ENCODE data around the gene PABPN1.

Gene PABPN1

DNA sequence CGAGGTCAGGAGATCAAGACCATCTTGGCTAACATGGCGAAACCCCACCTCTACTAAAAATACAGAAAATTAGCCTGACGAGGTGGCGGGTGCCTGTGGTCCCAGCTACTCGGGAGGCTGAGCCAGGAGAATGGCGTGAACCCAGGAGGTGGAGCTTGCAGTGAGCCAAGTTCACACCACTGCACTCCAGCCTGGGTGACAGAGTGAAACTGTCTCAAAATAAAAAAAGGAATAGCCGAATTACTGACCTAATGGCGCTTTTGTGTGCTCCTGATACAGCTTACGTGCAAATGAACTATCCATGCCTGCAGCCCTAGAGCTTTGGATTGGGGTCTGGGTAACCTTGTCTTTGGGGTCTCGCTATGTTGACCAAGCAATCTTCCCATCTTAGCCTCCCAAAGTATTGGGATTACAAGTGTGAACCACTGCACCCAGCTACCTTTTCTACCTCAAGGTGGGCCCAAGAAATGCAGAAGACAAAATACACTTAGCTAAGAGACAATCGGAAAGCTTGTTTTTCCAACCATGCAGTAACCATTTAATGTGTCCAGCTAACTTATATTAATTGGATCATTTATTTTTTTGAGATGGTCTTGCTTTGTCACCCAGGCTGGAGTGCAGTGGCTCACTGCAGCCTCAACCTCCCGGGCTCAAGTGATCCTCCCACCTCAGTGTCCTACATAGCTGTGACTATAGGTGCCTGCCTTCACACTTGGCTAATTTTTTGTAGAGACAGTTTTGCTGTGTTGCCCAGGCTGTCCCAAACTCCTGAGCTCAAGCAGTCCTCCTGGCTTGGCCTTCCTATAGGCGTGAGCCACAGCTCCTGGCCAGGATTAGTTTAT lies 5.5 kb downstream of the PABPN1 start:
- no peak for DNase-seq (ENCODE audit: low read depth in 2 of 2)

DNA sequence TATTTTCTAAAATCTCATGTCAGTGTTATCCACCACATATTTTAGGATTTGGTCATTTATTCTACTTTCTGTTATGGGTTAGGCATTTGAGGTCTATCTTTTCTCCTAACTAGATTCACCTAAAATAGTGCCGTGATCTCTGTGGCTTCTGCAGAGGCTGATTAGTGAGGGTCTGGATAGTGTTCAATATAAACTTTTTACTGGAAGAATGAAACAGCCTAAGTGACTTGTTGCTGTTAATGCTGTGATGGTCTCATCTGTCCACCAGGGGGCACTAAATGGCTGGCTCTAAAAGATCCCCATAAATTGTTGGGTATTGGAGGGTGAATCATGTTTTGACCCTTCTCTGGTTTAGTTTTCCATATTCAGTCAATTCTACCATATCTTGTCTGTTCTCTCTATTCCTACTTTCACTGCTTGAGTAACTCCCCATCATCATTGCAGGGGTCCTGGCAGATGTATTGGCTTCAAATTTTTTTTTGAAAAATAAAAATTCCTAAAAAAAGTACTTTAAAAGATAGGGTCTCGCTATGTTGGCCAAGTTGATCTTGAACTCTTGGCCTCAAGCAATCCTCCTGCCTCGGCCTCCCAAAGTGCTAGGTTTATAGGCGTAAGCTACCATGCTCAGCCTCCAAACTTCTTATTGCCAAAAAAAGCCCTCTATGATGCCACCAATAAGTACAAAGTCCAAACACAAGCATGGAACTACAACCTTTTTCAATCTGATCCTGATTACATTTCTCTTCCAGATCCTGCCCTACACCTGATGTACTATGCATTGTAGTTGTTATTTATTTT lies 6.9 kb downstream of the PABPN1 start:
- peak; percentile 30 to 37 for DNase-seq (ENCODE audit: low read depth in 2 of 2)

DNA sequence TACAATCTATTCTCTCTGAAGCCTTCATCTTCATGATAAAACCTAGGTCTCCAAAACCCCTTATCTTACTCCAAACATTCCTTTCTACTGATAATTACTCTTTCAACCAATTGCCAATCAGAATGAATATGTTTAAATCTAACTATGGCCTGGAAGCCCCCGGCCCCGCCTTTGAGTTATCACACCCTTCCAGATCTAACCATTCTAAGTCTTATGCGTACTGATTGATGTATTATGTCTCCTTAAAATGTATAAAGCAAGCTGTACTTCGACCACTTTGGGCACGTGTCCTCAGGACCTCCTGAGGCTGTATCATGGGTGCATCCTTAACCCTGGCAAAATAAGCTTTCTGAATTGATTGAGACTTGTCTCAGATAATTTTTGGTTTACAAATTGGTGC lies 14.4 kb downstream of the PABPN1 start:
- no peak for DNase-seq (ENCODE audit: low read depth in 2 of 2)

DNA sequence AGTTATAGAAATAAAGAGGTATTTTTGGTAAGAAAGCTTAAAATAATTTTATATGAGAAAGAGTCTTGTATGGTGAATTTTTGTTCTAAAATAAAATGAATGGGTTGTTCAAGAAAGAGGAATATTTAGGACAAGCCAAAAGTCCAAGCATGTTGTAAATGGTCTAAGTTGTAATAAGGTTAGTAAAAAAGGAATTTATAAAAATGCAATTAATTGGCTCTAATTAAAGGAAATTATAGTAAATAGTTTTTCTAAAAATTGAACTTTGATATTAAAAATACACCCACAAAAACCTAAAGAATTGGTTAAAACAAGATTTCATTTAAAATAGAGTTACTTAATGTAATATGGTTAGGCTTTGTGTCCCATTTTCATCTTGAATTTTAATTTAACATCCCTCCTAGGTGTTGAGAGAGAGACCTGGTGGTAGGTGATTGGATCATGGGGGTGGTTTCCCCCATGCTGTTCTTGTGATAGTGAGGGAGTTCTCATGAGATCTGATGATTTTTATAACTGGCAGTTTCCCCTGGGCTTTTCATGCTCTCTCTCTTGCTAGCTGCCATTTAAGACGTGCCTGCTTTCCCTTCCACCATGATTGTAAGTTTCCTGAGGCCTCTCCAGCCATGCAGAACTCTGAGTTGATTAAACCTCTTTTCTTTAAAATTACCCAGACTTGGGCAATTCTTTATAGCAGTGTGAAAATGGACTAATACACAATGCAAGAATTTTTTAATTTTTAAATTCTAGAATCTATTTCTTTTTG lies 18.4 kb downstream of the PABPN1 start:
- no peak for DNase-seq (ENCODE audit: low read depth in 2 of 2)

DNA sequence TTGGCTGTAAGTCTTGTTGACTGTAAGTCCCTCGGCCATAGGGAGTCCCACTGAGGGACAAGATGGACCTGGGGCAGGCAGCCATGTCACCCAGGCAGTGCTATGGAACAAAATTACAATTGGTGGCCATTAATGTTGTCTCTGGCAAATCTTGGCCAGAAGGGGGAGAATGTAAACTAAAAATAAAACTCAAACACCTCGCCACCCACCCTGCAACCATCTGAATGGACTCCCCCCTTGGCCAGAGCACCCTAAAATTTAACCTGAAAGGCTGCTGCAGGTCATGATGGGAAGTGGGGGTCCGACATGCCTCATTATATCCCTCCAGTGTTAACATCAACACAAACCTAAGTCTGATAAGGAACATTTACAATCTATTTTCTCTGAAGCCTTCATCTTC lies 23.2 kb downstream of the PABPN1 start:
- no peak for DNase-seq (ENCODE audit: low read depth in 2 of 2)

DNA sequence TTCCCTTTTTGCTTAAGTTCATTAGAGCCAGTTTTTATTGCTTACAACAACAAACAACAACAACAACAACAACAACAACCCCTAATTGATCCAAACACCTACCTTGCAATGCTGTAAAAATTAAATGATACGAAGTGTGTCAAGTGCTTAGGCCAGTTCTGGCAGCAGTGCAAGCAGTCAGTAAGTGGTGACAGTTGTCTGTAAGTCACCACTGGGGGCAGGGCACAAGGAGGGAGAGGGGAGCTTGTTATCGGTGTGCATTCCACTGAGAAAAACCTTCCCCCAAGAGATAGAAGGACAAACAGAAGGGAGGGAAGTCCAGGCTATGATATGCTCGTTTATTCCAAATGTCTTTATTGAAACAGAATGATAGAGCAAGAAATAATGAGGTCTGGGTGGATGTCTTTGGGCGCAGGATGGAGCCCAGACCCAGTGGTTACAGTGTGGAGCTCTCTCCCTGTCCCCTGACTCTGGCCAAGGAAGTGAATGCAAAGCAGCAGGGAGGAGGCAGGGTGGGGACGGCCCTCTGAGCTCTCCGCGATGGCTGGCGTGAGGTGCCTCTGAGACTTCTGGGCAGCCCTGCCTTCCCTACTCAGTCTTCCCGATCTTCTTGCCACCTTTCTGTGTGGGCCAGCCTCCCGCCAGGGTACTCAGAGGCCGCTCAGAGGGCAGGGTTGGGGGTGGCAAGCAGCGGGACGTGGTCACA lies 24.9 kb downstream of the PABPN1 start:
- no peak for DNase-seq (ENCODE audit: low read depth in 2 of 2)

DNA sequence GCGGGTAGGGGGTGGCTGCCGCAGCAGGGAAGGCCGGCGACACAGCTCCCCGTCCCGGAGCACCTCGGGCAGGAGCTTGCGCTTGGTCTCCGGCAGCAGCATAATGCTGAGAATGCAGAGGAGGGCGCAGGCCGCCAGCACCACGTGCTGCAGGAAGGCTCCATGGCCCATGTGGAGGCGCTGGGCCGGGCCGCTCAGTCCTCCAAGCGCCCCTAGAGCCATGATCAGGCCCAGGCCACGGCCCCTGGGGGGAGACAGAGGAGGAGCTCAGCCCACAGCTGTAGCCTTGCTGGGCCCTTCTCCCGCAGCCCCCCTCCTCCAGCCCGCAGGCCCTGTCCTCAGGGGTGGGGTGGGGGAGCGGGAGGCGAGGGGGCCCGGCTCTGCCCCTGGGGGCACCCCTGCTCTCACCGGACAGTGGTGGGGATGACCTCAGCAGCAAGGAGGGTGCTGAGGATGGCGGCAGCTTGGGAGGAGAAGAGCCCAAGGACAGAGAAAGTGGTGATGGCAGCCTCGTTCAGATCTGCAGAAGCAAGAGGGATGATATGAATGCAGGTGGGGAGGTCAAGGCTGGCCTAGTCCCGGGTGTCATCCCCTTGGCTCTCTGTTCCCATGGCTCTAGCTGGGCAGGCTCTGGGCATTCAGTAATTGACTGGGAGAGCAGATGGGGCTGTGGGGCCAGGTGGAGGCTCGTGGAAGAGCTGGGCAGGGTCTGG lies 25.6 kb downstream of the PABPN1 start:
- no peak for DNase-seq (ENCODE audit: low read depth in 2 of 2)

DNA sequence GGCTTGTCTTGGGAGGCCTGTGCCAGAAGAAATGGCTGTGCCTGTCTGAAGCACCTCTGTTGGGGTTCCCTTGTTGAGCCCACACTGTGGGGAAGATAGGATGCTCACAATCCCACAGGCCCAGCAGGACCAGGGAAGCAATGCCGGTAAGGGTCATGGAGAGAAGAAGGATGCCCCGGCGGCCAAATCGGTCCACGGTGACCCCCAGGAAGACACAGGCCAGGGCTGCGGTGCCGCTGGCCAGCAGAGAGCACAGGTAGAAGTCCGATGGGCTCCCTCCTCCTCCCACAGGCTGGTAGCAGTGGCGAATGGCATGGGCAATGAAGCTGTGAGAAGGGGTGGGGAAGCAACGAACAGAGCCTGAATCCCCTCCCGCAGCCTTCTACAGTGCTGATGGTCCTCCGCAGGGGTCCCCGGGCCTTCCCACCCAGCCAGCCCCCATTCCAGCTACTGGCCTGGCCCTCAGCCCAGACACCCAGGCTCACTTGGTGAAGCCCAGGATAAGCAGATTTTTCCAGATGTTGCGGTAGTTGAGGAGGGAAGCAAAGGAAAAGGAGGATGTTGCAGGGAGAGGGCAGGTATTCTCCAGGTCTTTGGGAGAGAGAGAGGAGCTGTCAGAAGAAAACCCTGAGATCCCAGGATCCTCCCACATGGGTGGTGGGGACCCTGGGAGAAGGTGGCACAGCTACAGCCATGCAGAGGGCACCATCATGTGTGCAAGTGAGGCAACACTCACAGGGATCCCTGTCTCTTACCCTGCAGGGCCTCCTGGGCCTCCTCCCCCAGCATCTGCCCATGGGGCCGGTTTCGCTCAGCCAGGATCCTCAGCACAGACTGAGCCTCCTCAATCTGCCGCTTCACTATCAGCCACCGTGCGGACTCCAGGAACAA lies 26.4 kb downstream of the PABPN1 start:
- no peak for DNase-seq (ENCODE audit: low read depth in 2 of 2)

DNA sequence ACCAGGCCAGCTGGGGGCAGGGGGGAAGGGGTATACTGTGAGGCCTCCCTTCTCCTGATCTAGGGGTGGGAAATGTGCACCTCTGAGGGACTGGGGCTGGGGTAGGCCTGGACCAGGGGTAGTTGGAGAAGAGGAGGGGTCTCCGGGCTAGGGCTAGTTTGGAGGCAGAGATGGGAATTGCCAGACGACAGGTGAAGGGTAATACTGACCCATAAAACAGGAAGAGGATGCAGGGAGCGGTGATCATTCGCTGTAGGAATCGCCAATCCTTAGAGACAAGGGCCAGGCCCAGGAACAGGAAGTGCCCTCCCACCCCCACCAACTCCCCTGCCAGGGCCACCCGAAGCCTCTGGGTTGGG lies 27.0 kb downstream of the PABPN1 start:
- DNase-seq (ENCODE audit: low read depth in 2 of 2): no peak

DNA sequence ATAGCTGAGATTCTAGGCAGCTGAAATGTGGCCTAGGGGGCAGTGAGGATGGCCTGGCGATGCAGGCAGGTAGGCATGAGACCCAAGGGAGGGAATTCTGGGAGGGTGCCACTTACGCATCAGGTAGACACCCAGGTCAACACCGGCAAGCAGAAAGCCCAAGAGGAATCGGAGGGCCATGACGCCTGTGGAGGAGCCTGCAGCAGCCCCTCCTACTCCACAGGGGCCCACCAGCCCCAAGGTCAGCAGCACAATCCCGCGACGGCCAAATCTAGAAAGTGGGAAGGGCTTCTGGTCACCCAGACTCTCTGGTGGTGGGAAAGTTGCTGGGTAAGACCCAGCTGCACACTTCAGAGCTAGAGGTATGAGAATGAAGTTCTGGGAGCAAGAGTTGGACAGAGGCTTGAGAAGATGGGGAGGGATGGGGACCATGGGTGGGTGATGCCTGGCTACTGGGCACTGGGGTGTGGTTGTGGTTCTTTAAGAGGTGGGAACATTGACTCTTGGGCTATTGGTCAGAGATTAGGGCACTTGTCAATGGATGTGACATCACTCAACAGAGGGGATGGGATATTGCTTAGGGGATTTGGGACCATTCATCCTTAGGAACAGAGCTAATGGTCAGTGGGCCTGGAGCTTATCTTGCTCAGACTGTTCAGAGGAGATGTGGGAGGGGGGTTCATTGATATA lies 28.0 kb downstream of the PABPN1 start:
- DNase-seq (ENCODE audit: low read depth in 2 of 2): no peak

DNA sequence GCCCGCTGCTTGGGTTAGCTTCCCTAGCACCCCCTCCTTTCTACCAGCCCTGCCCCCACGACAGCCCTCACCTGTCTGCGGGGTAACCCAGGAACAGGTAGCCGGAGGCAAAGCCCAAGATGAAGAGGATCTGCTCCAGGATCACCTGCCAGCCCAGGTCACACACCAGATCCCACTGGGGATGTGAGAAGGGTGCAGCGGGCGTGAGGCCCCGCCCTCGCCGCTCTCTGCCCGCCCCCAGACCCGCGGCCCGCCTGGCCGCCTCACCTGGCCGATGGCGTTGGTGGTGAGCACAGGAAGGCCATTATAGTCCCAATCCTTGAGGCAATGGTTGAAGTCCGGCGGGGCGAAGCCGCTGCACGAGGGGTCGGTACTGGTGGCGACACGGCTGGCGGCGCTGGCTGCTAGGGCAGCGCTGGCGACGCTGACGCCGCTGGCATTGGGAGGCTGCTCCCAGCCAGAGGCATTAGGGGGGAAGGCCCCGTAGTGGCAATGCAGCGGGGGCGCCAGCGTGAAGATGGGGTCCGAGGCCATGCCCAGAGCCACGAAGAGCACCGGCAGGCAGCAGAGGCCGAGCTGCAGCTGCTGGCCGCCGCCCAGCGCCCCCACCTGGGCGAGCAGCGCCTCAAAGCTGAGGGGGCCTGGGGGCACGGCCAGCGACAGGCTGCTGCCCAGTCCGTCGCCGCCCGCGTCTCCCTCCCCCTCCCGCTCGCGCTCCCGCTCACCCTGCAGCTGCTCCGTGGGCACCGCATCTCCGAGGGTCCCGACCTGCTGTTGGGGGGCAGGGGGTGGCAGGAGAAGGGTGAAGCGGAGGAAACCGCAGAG lies 30.6 kb downstream of the PABPN1 start:
- DNase-seq (ENCODE audit: low read depth in 2 of 2): no peak

DNA sequence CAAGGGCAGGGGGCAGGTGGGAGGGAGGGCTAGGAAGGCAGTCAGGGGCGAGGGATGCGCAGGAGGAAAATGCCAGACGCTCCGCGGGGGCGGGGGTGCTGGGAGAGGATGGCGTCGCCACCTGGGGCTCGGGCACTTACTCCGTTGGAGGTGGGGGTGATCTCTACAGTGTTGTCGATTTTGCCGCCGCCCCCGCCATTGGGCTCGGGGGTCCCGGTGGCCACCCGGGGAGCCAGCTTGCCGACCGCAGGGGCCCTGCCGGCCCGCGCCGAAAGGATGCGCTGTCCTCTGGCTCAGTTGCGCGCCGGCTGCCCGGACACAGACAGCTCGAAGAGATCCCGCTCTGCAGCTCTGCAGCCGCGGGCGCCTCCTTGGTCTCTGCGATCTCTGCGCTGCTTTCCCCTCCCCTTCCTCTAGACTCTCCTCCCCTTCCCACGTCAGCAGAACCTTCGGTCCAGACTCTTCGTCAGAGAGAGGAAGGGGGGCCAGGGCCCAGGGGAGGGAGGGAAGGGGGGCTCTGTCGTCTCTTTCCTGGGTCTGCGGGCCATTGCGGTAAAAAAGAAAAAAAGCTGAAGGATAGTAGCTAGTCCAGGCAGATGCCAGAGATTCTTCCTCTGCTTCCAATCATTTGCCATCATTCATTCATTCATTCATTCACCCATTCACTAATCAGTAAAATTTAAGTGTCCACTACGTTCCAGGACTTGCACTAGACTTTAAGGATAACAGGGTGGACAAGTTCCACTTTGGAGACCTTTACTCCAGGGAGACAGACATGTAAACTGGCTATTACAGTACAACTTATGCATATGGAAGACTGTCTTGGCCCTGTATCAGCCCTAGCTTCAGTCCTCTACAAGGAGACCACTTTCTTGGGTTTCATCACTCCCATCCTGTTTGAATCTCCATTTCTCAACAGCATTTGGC lies 31.5 kb downstream of the PABPN1 start, which contains the start of gene SLC22A17:
Gene SLC22A17 (minus strand): TSS at position 382 of the 927 bp plus-strand sequence.
- peak in 1 of 2 donors; percentile 21 for DNase-seq (ENCODE audit: low read depth in 2 of 2)

DNA sequence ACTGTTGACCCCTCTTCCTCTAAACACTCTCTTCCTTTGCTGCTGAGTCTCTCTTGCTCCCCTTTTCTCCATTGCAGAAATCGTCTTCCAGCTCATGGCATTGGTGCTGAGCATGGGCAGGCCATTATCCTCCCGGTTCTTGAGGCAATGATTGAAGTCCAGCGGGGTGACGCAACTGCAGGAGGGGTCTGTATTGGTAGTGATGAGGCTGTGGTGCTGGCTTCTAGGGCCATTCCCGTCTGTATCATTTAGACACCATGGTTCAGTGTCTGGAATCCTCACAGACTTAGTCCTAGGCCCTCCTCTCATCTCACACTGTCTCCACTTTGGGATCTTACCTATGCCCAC lies 32.1 kb downstream of the PABPN1 start:
- DNase-seq (ENCODE audit: low read depth in 2 of 2): no peak

DNA sequence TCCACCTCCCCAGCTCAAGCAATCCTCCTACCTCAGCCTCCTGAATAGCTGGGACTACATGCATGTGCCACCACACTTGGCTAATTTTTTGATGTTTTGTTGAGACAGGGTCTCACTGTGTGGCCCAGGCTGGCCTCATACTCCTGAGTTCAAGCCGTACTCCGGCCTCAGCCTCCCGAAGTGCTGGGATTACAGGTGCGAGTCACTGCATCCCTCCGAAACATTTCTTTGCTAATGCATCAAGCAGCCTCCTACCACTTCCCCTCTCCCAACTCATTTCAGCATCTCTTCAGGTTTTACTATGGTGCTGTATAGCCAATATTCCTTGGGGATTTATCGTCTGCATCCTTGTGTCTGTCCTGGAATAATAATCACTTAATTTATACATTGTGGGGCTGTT lies 33.7 kb downstream of the PABPN1 start:
- DNase-seq (ENCODE audit: low read depth in 2 of 2): no peak

DNA sequence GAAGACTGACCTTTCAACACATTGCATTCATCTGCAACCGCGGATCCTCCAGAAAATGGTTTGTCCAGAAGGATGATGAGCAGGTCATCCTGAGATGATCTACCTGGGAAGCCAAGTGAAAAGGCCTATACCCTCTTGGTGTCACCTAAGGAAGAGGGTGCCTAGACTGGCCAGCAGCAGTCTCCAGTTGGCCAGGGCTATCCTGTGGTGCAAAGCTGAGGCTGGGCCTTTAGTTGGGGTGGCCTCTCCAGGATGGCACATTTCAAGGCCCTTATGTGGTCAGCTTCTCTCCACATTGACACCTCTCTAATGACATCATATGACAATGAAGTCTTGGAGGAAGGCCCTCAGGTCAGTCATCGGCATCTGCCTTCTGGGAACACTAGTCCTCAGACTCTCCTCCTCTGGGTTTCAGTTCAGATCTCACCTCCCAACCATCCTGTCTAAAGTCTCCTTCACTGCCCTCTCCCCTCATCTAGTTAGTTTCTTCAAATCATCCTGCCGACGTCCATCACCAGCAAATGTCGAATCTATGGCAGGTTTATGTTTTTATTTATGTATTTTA lies 34.7 kb downstream of the PABPN1 start:
- no peak for DNase-seq (ENCODE audit: low read depth in 2 of 2)

DNA sequence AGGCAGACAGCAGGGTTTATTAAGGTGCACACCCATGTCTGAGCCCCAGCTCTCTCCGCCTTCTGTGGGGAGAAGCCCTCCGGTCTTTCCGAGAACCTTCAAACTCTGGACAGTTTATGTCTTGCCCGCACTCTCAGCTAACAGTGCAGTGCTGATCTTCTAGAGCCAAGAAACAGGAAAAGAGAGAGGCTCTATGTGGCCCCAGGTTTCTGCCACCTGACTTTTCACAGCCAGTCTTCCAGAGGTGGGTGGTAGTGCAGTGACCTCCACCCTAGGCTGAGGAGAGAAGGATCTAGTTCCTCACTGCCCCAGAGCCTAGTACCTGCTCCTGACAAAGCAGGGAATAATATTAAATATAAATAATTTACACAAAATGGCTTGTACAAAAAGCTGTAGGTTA lies 35.4 kb downstream of the PABPN1 start:
- DNase-seq (ENCODE audit: low read depth in 2 of 2): no peak

DNA sequence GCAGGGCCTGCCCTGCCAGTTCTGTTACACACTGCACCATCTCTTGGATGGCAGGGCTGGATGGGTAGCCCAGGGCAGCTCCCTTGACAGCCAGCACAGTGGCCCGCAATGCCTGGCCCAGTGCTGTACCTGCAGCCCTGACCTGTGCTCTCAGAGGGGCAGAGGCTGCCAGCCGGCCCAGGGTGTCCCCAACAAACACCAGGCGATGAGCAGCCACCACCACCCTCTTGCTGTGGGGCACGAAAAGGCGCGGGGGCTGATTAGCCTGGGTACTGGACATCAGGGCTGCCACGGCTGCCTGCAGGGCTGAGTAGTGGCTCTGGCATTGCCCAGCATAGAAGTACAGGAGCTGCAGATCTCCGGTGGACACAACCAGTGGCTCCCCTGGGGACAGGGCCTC lies 36.0 kb downstream of the PABPN1 start:
- DNase-seq (ENCODE audit: low read depth in 2 of 2): no peak
